ENCODE results near the gene WFIKKN2.

DNA sequence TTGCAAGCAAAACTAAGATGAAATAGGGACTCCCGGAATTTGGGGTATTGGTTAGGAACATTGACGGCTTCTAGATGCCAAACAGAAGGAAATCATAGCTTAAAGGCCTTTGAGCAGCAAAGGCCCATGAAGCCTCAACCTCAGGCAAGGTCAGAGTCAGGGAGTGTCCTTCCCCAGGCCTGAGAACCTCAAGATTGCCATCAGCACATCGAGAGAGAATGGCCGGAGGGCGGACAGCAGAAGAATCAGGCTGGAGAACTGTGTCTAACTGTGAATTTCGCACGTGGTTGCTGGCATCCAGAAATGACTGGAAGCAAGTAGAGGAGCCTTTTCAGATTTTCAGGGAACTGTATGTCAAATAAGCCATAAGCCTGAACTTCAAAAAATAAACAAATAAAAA is 43.3 kb upstream of the WFIKKN2 start:
- TF ChIP-seq, protein P1, sequence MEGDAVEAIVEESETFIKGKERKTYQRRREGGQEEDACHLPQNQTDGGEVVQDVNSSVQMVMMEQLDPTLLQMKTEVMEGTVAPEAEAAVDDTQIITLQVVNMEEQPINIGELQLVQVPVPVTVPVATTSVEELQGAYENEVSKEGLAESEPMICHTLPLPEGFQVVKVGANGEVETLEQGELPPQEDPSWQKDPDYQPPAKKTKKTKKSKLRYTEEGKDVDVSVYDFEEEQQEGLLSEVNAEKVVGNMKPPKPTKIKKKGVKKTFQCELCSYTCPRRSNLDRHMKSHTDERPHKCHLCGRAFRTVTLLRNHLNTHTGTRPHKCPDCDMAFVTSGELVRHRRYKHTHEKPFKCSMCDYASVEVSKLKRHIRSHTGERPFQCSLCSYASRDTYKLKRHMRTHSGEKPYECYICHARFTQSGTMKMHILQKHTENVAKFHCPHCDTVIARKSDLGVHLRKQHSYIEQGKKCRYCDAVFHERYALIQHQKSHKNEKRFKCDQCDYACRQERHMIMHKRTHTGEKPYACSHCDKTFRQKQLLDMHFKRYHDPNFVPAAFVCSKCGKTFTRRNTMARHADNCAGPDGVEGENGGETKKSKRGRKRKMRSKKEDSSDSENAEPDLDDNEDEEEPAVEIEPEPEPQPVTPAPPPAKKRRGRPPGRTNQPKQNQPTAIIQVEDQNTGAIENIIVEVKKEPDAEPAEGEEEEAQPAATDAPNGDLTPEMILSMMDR (IDR thresholded peaks at IDR 0.05; ENCODE audit: poor library complexity) = no peak
- no peak for TF ChIP-seq EZH2phosphoT487 (IDR thresholded peaks at IDR 0.05; ENCODE audit: low read depth, severe bottlenecking, unreplicated experiment)

Measured in hepatocyte (in vitro differentiated cells).